A673 (cell line): ENCODE data around the gene TSPYL4. TPM values are rescaled to one million over a fixed set of nuclear protein-coding genes. Genes with fewer than 3 reads are reported as not detected.

Experiments
- BruUV-seq: library from RNA; stranded (reverse); fragments of 400-500 nt; replicated peaks from 2 replicates; lab custom pipeline; 2021; lab: Mats Ljungman, UMichigan
- CTCF ChIA-PET: fragments of 300-600 bp; sonication (Branson Sonifier 250); formaldehyde crosslinking; loops from one replicate; lab custom pipeline; 2022; ENCODE audit warnings: antibody characterized with exemption; lab: Charles Lee
- POLR2A ChIA-PET: fragments of 300-600 bp; sonication (Branson Sonifier 250); formaldehyde crosslinking; loops from one replicate; lab custom pipeline; 2022; ENCODE audit warnings: antibody characterized with exemption; ENCODE audit not compliant: low non-redundant PET; lab: Charles Lee
- DNase-seq: peaks from one replicate; pipeline ENCODE4 v3.0.0-alpha.2; 2015; ENCODE audit warnings: low spot score
- H3K27ac ChIP-seq: fragments of 200-600 bp; sonication (generic); 2 replicates; pipeline ENCODE4 v1.5.1; 2016; ENCODE audit warnings: mixed run types, low read depth, mild to moderate bottlenecking, mixed read lengths, antibody characterized with exemption, low read length; ENCODE audit not compliant: poor library complexity, severe bottlenecking
- H3K27me3 ChIP-seq: fragments of 200-600 bp; sonication (generic); replicated peaks from 2 replicates; pipeline ENCODE4 v1.6.1; 2017; ENCODE audit warnings: mixed run types, low read depth, mild to moderate bottlenecking, mixed read lengths, antibody characterized with exemption, low read length; ENCODE audit not compliant: insufficient read depth, poor library complexity
- H3K36me3 ChIP-seq: fragments of 200-600 bp; sonication (generic); 2 replicates; pipeline ENCODE4 v1.6.1; 2016; ENCODE audit warnings: mixed run types, mild to moderate bottlenecking, mixed read lengths, antibody characterized with exemption, low read length; ENCODE audit not compliant: insufficient read depth, poor library complexity, severe bottlenecking
- H3K4me1 ChIP-seq: fragments of 200-600 bp; sonication (generic); 2 replicates; pipeline ENCODE4 v1.6.1; 2017; ENCODE audit warnings: mixed run types, mild to moderate bottlenecking, mixed read lengths, antibody characterized with exemption, low read length; ENCODE audit not compliant: insufficient read depth, poor library complexity, severe bottlenecking
- H3K4me3 ChIP-seq: fragments of 200-600 bp; sonication (generic); 2 replicates; pipeline ENCODE4 v1.5.1; 2016; ENCODE audit warnings: low read depth, mixed run types, mild to moderate bottlenecking, mixed read lengths, low read length; ENCODE audit not compliant: poor library complexity, severe bottlenecking
- H3K9me3 ChIP-seq: fragments of 200-600 bp; sonication (generic); 2 replicates; pipeline ENCODE4 v1.6.1; 2016; ENCODE audit warnings: mixed run types, low read depth, mild to moderate bottlenecking, mixed read lengths, antibody characterized with exemption, low read length; ENCODE audit not compliant: poor library complexity, severe bottlenecking
- CTCF ChIP-seq: fragments of 300-800, 200-600 bp; sonication (generic); conservative IDR thresholded peaks from 2 replicates; pipeline ENCODE4 v1.5.1; 2017; ENCODE audit warnings: low read depth, mild to moderate bottlenecking, antibody characterized with exemption, low read length, moderate library complexity, mixed read lengths
- EZH2 ChIP-seq: fragments of 200-600 bp; sonication (generic); IDR thresholded peaks from 2 replicates; pipeline ENCODE4 v1.6.1; 2017; ENCODE audit warnings: borderline replicate concordance, low read depth, mild to moderate bottlenecking, mixed read lengths, antibody characterized with exemption, low read length; ENCODE audit not compliant: poor library complexity, severe bottlenecking
- intact Hi-C: fragments of 100-400 bp; cut with micrococcal nuclease; formaldehyde crosslinking; loops from one replicate; pipeline ENCODE4 v1.10.0; 2022; ENCODE audit not compliant: unreplicated experiment
- total RNA-seq: library from RNA; stranded (reverse); gene quantifications from 2 replicates; pipeline ENCODE4 v1.2.3, GENCODE V29; 2021

Gene TSPYL4
- total RNA-seq, 1 experiment from 2014 or later = 17.2 TPM

GRCh38 chr6:116265041-116265829, 11.4 kb upstream of the TSPYL4 start:
- CTCF ChIA-PET = no interaction called here
- intact Hi-C loops = no loop called here
- TF ChIP-seq EZH2 (no peak), CTCF (no peak)
- DNase-seq = no peak
- BruUV-seq = no TSS peak
- no peaks in the 10 kb centered on the region for H3K9me3 ChIP-seq
- no peaks in the 10 kb centered on the region for H3K36me3 ChIP-seq
- no peaks in the 10 kb centered on the region for H3K27me3 ChIP-seq
- POLR2A ChIA-PET = no interaction called here
- peaks cover 11% of the 10 kb centered on the region for H3K4me1 ChIP-seq
- H3K4me3 ChIP-seq = no peak overlapping the region
- H3K27ac ChIP-seq = no peak overlapping the region

- Histone ChIP-seq H3K4me3 (no peak overlapping the region), H3K9me3 (no peaks in the 10 kb centered on the region), H3K27me3 (no peaks in the 10 kb centered on the region), H3K4me1 (peaks cover 4% of the 10 kb centered on the region), H3K27ac (no peak overlapping the region), H3K36me3 (no peaks in the 10 kb centered on the region)
- ChIA-PET POLR2A (no interaction called here), CTCF (no interaction called here)
- no peak for DNase-seq
- intact Hi-C loops = no loop called here
- BruUV-seq = no TSS peak
- no peak for TF ChIP-seq CTCF
- TF ChIP-seq EZH2 = no peak
Measured at GRCh38 chr6:116263353-116263752, 9.5 kb upstream of the TSPYL4 start.

GRCh38 chr6:116258520-116258919, 4.6 kb upstream of the TSPYL4 start:
- intact Hi-C loops = no loop called here
- H3K4me3 ChIP-seq = no peak overlapping the region
- ChIA-PET POLR2A (no interaction called here), CTCF (no interaction called here)
- H3K27me3 ChIP-seq = no peaks in the 10 kb centered on the region
- no peak overlapping the region for H3K27ac ChIP-seq
- BruUV-seq = no TSS peak
- no peak for DNase-seq
- H3K36me3 ChIP-seq = no peaks in the 10 kb centered on the region
- TF ChIP-seq EZH2 (no peak), CTCF (no peak)
- peaks cover 15% of the 10 kb centered on the region for H3K4me1 ChIP-seq
- no peaks in the 10 kb centered on the region for H3K9me3 ChIP-seq
